Activated naive CD4-positive, alpha-beta T cell treated with Interleukin-2 at 50 U/mL for 16 hours (primary cell): Measurements from ENCODE around the gene TMEM168.
"Not testable (repeated sequence)": the region's sequence is repeated elsewhere in the genome, so short reads cannot be mapped to it uniquely, and the experiment has no call there.

Experiments used
- DNase-seq: peaks from one replicate; pipeline ENCODE4 v3.0.0-alpha.2; 2020

The TMEM168 gene

GRCh38 chr7:112779667-112780066 lies 10.5 kb downstream of the TMEM168 start:
- DNase-seq, result no peak

- DNase-seq, result no peak
Measured at GRCh38 chr7:112777406-112777805, 12.8 kb downstream of the TMEM168 start.

GRCh38 chr7:112771166-112771565 lies 19.0 kb downstream of the TMEM168 start:
- DNase-seq, result no peak

- no peak for DNase-seq
Measured at GRCh38 chr7:112770051-112770450, 20.1 kb downstream of the TMEM168 start.

GRCh38 chr7:112765105-112765504 lies 25.1 kb downstream of the TMEM168 start:
- no peak for DNase-seq

- DNase-seq, result no peak
Measured at GRCh38 chr7:112763996-112764395, 26.2 kb downstream of the TMEM168 start.

- no peak for DNase-seq
Measured at GRCh38 chr7:112763298-112763697, 26.9 kb downstream of the TMEM168 start.

- DNase-seq, result no peak
Measured at GRCh38 chr7:112759905-112760304, 30.3 kb downstream of the TMEM168 start.

- no peak for DNase-seq
Measured at GRCh38 chr7:112757337-112757736, 32.9 kb downstream of the TMEM168 start.

- no peak for DNase-seq
Measured at GRCh38 chr7:112753298-112753697, 36.9 kb downstream of the TMEM168 start.

- DNase-seq, result no peak
Measured at GRCh38 chr7:112752576-112752975, 37.6 kb downstream of the TMEM168 start.

- no peak for DNase-seq
Measured at GRCh38 chr7:112749775-112750174, 40.4 kb downstream of the TMEM168 start.

GRCh38 chr7:112748381-112748780 lies 41.8 kb downstream of the TMEM168 start:
- DNase-seq, result no peak

- no peak for DNase-seq
Measured at GRCh38 chr7:112745635-112746034, 44.6 kb downstream of the TMEM168 start.

- no peak for DNase-seq
Measured at GRCh38 chr7:112744818-112745217, 45.4 kb downstream of the TMEM168 start.

- no peak for DNase-seq
Measured at GRCh38 chr7:112743811-112744210, 46.4 kb downstream of the TMEM168 start.

- DNase-seq, result no peak
Measured at GRCh38 chr7:112740667-112741066, 49.5 kb downstream of the TMEM168 start.

- no peak for DNase-seq
Measured at GRCh38 chr7:112739436-112740180, 50.6 kb downstream of the TMEM168 start.

- DNase-seq, result no peak
Measured at GRCh38 chr7:112735261-112735660, 54.9 kb downstream of the TMEM168 start.

GRCh38 chr7:112731324-112731723 lies 58.9 kb downstream of the TMEM168 start:
- not testable (repeated sequence) for DNase-seq

- no peak for DNase-seq
Measured at GRCh38 chr7:112726076-112726475, 64.1 kb downstream of the TMEM168 start.

GRCh38 chr7:112723416-112723815 lies 66.8 kb downstream of the TMEM168 start:
- DNase-seq, result no peak

- no peak for DNase-seq
Measured at GRCh38 chr7:112721366-112721765, 68.8 kb downstream of the TMEM168 start.

- no peak for DNase-seq
Measured at GRCh38 chr7:112715525-112715924, 74.7 kb downstream of the TMEM168 start.

GRCh38 chr7:112714917-112715316 lies 75.3 kb downstream of the TMEM168 start:
- DNase-seq, result no peak
